A549 (cell line): Measurements from ENCODE around the gene PIGS. TPM values are rescaled to one million over a fixed set of nuclear protein-coding genes. Genes with fewer than 3 reads are reported as not detected.

Source experiments
- ATAC-seq, 2 experiments: fragments of 200-7000 bp in 1 of 2; fragments of >200 bp in 1 of 2; cut with Nextera tagmentation in 1 of 2; cut with Tn5 transposase in 1 of 2; 3 replicates each; pipeline versions ENCODE4 v1.8.0 to v1.9.1; 2018 to 2020; ENCODE audit warnings: mild to moderate bottlenecking in 1 of 2, moderate library complexity in 1 of 2
- CTCF ChIA-PET: fragments of 300-600 bp; sonication (Branson Sonifier 250); formaldehyde crosslinking; extraction: SDS; loops from one replicate; lab custom pipeline; 2021; ENCODE audit warnings: antibody characterized with exemption, inconsistent platforms; lab: Yijun Ruan, JAX
- POLR2A ChIA-PET: fragments of 350-600 bp; formaldehyde crosslinking; extraction: SDS; loops from one replicate; lab custom pipeline; 2021; ENCODE audit warnings: antibody characterized with exemption, inconsistent platforms; lab: Yijun Ruan, JAX
- DNase-seq, 2 experiments: peaks; one replicate each; pipeline versions ENCODE4 v3.0.0 to v3.0.0-alpha.2; 2011 to 2016; ENCODE audit warnings: low read depth in 1 of 2, low spot score in 1 of 2
- FAIRE-seq: peaks from 2 replicates; lab custom pipeline; 2011; peaks lifted over from hg19 to GRCh38; lab: Jason Lieb, UNC
- H3K27ac ChIP-seq, 2 experiments: fragments of >200 bp; sonication (Bioruptor Twin); formaldehyde crosslinking; 3 replicates each; pipeline ENCODE4 v1.5.1; 2016 to 2017
- H3K4me1 ChIP-seq: fragments of >200 bp; sonication (Bioruptor Twin); formaldehyde crosslinking; 3 replicates; pipeline ENCODE4 v1.6.1; 2016
- H3K4me2 ChIP-seq: fragments of >200 bp; sonication (Bioruptor Twin); formaldehyde crosslinking; 3 replicates; pipeline ENCODE4 v1.6.1; 2016
- H3K4me3 ChIP-seq: fragments of >200 bp; sonication (Bioruptor Twin); formaldehyde crosslinking; 3 replicates; pipeline ENCODE4 v1.5.1; 2016
- H3K9me3 ChIP-seq: fragments of >200 bp; sonication (Bioruptor Twin); formaldehyde crosslinking; 3 replicates; pipeline ENCODE4 v1.6.1; 2016
- ATOH8 ChIP-seq: fragments of 250-450 bp; sonication (Bioruptor Pico); IDR thresholded peaks from 2 replicates; pipeline ENCODE4 v1.5.0; 2020; ENCODE audit warnings: low read depth, mild to moderate bottlenecking, moderate library complexity
- CEBPB ChIP-seq, 2 experiments: fragments of >200 bp in 1 of 2; sonication (Bioruptor Twin) in 1 of 2; formaldehyde crosslinking in 1 of 2; IDR thresholded peaks; 2 replicates each; pipeline ENCODE4 v1.6.1; 2012 to 2016
- CHD4 ChIP-seq: fragments of 200-600 bp; sonication (generic); IDR thresholded peaks from 2 replicates; pipeline ENCODE4 v1.6.1; 2016; ENCODE audit warnings: antibody characterized with exemption, mild to moderate bottlenecking, borderline replicate concordance
- EHF ChIP-seq: fragments of 250-450 bp; sonication (Bioruptor Pico); IDR thresholded peaks from 2 replicates; pipeline ENCODE4 v1.5.0; 2020; ENCODE audit warnings: mild to moderate bottlenecking
- FOSL2 ChIP-seq, 2 experiments: fragments of 450-650 bp in 1 of 2; fragments of >200 bp in 1 of 2; sonication (Bioruptor Twin) in 1 of 2; formaldehyde crosslinking; IDR thresholded peaks; 2 replicates each; pipeline versions ENCODE4 v1.5.0 to v1.6.1; 2016 to 2020; ENCODE audit warnings: mild to moderate bottlenecking in 1 of 2, moderate library complexity in 1 of 2
- HDAC2 ChIP-seq: fragments of 200-600 bp; sonication (generic); IDR thresholded peaks from 2 replicates; pipeline ENCODE4 v1.6.1; 2016
- HES2 ChIP-seq: fragments of >200 bp; sonication (Bioruptor Twin); formaldehyde crosslinking; IDR thresholded peaks from 2 replicates; pipeline ENCODE4 v1.6.1; 2016
- HMGXB4 ChIP-seq: fragments of 250-450 bp; sonication (Bioruptor Pico); IDR thresholded peaks from 2 replicates; pipeline ENCODE4 v1.5.0; 2021; ENCODE audit warnings: mild to moderate bottlenecking, moderate library complexity, borderline replicate concordance
- HOXB13 ChIP-seq: fragments of 250-450 bp; sonication (Bioruptor Pico); IDR thresholded peaks from 2 replicates; pipeline ENCODE4 v1.5.0; 2020; ENCODE audit warnings: low read depth, mild to moderate bottlenecking, moderate library complexity
- JUNB ChIP-seq: fragments of >200 bp; sonication (Bioruptor Twin); formaldehyde crosslinking; IDR thresholded peaks from 2 replicates; pipeline ENCODE4 v1.6.1; 2016
- KDM1A ChIP-seq: fragments of 200-600 bp; sonication (generic); IDR thresholded peaks from 2 replicates; pipeline ENCODE4 v1.6.1; 2016; ENCODE audit warnings: low read depth, mild to moderate bottlenecking
- KDM5A ChIP-seq: fragments of 200-600 bp; sonication (generic); IDR thresholded peaks from 2 replicates; pipeline ENCODE4 v1.6.1; 2016; ENCODE audit warnings: antibody characterized with exemption, mild to moderate bottlenecking
- MAFK ChIP-seq: fragments of 450-650 bp; IDR thresholded peaks from 2 replicates; pipeline ENCODE4 v1.6.1; 2014; ENCODE audit not compliant: partially characterized antibody
- MAZ ChIP-seq: fragments of 150-350 bp; IDR thresholded peaks from 2 replicates; pipeline ENCODE4 v1.6.1; 2014; ENCODE audit warnings: antibody characterized with exemption, low read depth, low read length, borderline replicate concordance
- MYC ChIP-seq: IDR thresholded peaks from 2 replicates; pipeline ENCODE4 v1.6.1; 2012; ENCODE audit warnings: mild to moderate bottlenecking, inconsistent platforms, low read length, improper control_type of control experiment, borderline replicate concordance
- NFE2L2 ChIP-seq: fragments of 150-350 bp; conservative IDR thresholded peaks from 2 replicates; pipeline ENCODE4 v1.6.1; 2014; ENCODE audit warnings: low read length
- NPAS2 ChIP-seq: fragments of 250-450 bp; sonication (Bioruptor Pico); IDR thresholded peaks from 2 replicates; pipeline ENCODE4 v1.8.0; 2022; ENCODE audit warnings: mild to moderate bottlenecking, moderate library complexity, borderline replicate concordance
- NR3C1 ChIP-seq: fragments of >200 bp; sonication (Bioruptor Twin); formaldehyde crosslinking; IDR thresholded peaks from 3 replicates; pipeline ENCODE4 v1.6.1; 2017
- POLR2A ChIP-seq: IDR thresholded peaks from 2 replicates; pipeline ENCODE4 v1.6.1; 2012; ENCODE audit warnings: mild to moderate bottlenecking, low read length
- POLR2AphosphoS2 ChIP-seq: conservative IDR thresholded peaks from 2 replicates; pipeline ENCODE4 v1.6.1; 2012; ENCODE audit warnings: low read length, improper control_type of control experiment, inconsistent platforms
- RCOR1 ChIP-seq: fragments of 150-350 bp; IDR thresholded peaks from 2 replicates; pipeline ENCODE4 v1.6.1; 2014; ENCODE audit warnings: antibody characterized with exemption, low read length, low read depth
- REST ChIP-seq: fragments of 200-600 bp; sonication (generic); IDR thresholded peaks from 2 replicates; pipeline ENCODE4 v1.6.1; 2016; ENCODE audit warnings: antibody characterized with exemption, mild to moderate bottlenecking, moderate library complexity
- RFX5 ChIP-seq: fragments of 450-650 bp; IDR thresholded peaks from 2 replicates; pipeline ENCODE4 v1.7.1; 2014; ENCODE audit warnings: antibody characterized with exemption, mild to moderate bottlenecking, moderate library complexity
- SREBF2 ChIP-seq: fragments of 450-650 bp; IDR thresholded peaks from 2 replicates; pipeline ENCODE4 v1.6.1; 2014; ENCODE audit warnings: mild to moderate bottlenecking, moderate library complexity
- TP53 ChIP-seq: fragments of 250-450 bp; sonication (Bioruptor Pico); IDR thresholded peaks from 2 replicates; pipeline ENCODE4 v1.5.0; 2021; ENCODE audit warnings: mild to moderate bottlenecking, moderate library complexity
- ZFP36 ChIP-seq: fragments of 450-650 bp; IDR thresholded peaks from 2 replicates; pipeline ENCODE4 v1.6.1; 2014; ENCODE audit warnings: borderline replicate concordance; ENCODE audit not compliant: partially characterized antibody
- ZNF302 ChIP-seq: fragments of 250-450 bp; sonication (Bioruptor Pico); IDR thresholded peaks from 2 replicates; pipeline ENCODE4 v1.9.0; 2021; ENCODE audit warnings: inconsistent platforms, mild to moderate bottlenecking, moderate library complexity
- WGBS: methylation state at CpG from one replicate; pipeline ENCODE4 v1.1.6; 2017; ENCODE audit errors: missing lambda C conversion rate; 5-methylcytosine and 5-hydroxymethylcytosine counted together
- polyA plus RNA-seq, 4 experiments: library from polyadenylated mRNA; depleted of rRNA in 3 of 4; stranded (reverse); fragments of >200 nt; fragmentation: RNase III in 1 of 4; extraction: RNeasy Plus Mini Kit Qiagen cat#74134 plus additional on column Dnase treatment in 1 of 4; gene quantifications; 2 replicates in 3 of 4; 3 replicates in 1 of 4; pipeline ENCODE4 v1.2.3, GENCODE V29; 2011 to 2017

Gene PIGS
- polyA plus RNA-seq, 2 of the 4 experiments (the other 2 are of a cell fraction): 50.0 to 53.2 TPM

- no peak for TF ChIP-seq MYC
- TF ChIP-seq EHF (CRISPR knock-in tag): no peak
- TF ChIP-seq RCOR1: no peak
These were observed 7.2 kb upstream of the PIGS start (continued) for GRCh38 chr17:28578246-28579195.

GRCh38 chr17:28577466-28577824 lies 6.1 kb upstream of the PIGS start:
- Histone ChIP-seq H3K4me3 (no peak overlapping the region), H3K4me1 (peaks cover 14% of the 10 kb centered on the region), H3K9me3 (no peaks in the 10 kb centered on the region), H3K27ac (no peak overlapping the region), H3K4me2 (peak overlapping the region; percentile 36; the same call in 2 of the 3 replicates)
- DNase-seq: no peak
- 96% methylated on average over 3 of the region's 3 CpGs for WGBS
- ChIA-PET CTCF (interaction anchor here (0.6 to 1.9 kb wide), 7 partner anchors 8 to 254 kb away, joined by 3 to 8 read pairs (median 6); no protein-coding TSS in a partner anchor), POLR2A (no interaction called here)
- ATAC-seq: no peak
- TF ChIP-seq HES2: no peak
- no peak for TF ChIP-seq POLR2AphosphoS2
- no peak for TF ChIP-seq FOSL2 (IDR thresholded peaks at IDR 0.05)
- TF ChIP-seq FOSL2 (CRISPR knock-in tag; IDR thresholded peaks at IDR 0.05): no peak
- TF ChIP-seq JUNB: no peak
- no peak for TF ChIP-seq ZFP36
- no peak for TF ChIP-seq NPAS2 (CRISPR knock-in tag)
- TF ChIP-seq SREBF2: no peak
- no peak for TF ChIP-seq HMGXB4 (CRISPR knock-in tag)
- no peak for TF ChIP-seq HDAC2
- TF ChIP-seq EHF (CRISPR knock-in tag): no peak
- no peak for TF ChIP-seq CHD4
- no peak for TF ChIP-seq TP53
- TF ChIP-seq KDM1A: no peak
- TF ChIP-seq MAFK: no peak
- TF ChIP-seq CEBPB (IDR thresholded peaks at IDR 0.05): no peak
- FAIRE-seq: no peak

GRCh38 chr17:28576758-28577465 lies 5.6 kb upstream of the PIGS start, which contains the start of gene ALDOC:
TSS of gene ALDOC (minus strand) at chr17:28576895. CDS start at chr17:28575532, 1,363 bp downstream.
- Histone ChIP-seq H3K4me3 (no peak within 1 kb of the TSS), H3K4me2 (peak within 1 kb of the TSS; percentile 36), H3K4me1 (peaks cover 19% of the 10 kb centered on the region), H3K9me3 (no peaks in the 10 kb centered on the region), H3K27ac (peak within 1 kb of the TSS in 1 of 2 experiments; percentile 29; a peak in 1 of 6 replicates)
- ATAC-seq: peak; percentile 60 to 90
- FAIRE-seq: no peak
- 33% methylated on average over 24 of the region's 26 CpGs for WGBS
- ChIA-PET CTCF (interaction anchor here (0.6 to 2.6 kb wide), 9 partner anchors 8 to 254 kb away, joined by 3 to 11 read pairs (median 4); no protein-coding TSS in a partner anchor), POLR2A (no interaction called here)
- peak; percentile 89 to 95 for DNase-seq
- TF ChIP-seq ZFP36 (no peak), FOSL2 (IDR thresholded peaks at IDR 0.05) (no peak), FOSL2 (CRISPR knock-in tag; IDR thresholded peaks at IDR 0.05) (no peak), NR3C1 (no peak), HOXB13 (CRISPR knock-in tag) (no peak), KDM5A (no peak), NFE2L2 (no peak), MAZ (no peak), CHD4 (no peak), HDAC2 (no peak), ZNF302 (CRISPR knock-in tag) (no peak), ATOH8 (CRISPR knock-in tag) (no peak), RCOR1 (no peak), POLR2A (no peak), REST (no peak), RFX5 (no peak)
